Astrocyte (in vitro differentiated cells and primary cell): ENCODE data around the gene PIP4K2A.

Experiments used
- CTCF ChIP-seq: IDR thresholded peaks from 2 replicates; pipeline ENCODE4 v1.5.1; 2011; ENCODE audit warnings: low read depth, mild to moderate bottlenecking, inconsistent platforms, low read length, moderate library complexity; ENCODE audit not compliant: insufficient read depth
- EZH2 ChIP-seq: IDR thresholded peaks from 2 replicates; pipeline ENCODE4 v1.6.1; 2012; ENCODE audit warnings: mild to moderate bottlenecking, low read length, inconsistent platforms; ENCODE audit not compliant: insufficient read depth

- no peak for TF ChIP-seq EZH2
- no peak for TF ChIP-seq CTCF
Observed at GRCh38 chr10:22673785-22674572, 40.4 kb downstream of the PIP4K2A start.
